Astrocyte (in vitro differentiated cells and primary cell): Measurements from ENCODE around the gene SMIM36. TPM values are rescaled to one million over a fixed set of nuclear protein-coding genes. Genes with fewer than 3 reads are reported as not detected.

Experiments used
- DNase-seq: peaks from one replicate; pipeline ENCODE4 v3.0.0-alpha.2; 2010; ENCODE audit warnings: low read depth
- FAIRE-seq: peaks from 2 replicates; lab custom pipeline; 2011; peaks lifted over from hg19 to GRCh38; lab: Jason Lieb, UNC
- H2AFZ ChIP-seq: 2 replicates; pipeline ENCODE4 v1.6.0; 2012; ENCODE audit warnings: low read depth, low read length, inconsistent platforms
- H3K27ac ChIP-seq: 2 replicates; pipeline ENCODE4 v1.5.1; 2011; ENCODE audit warnings: low read depth, low read length, inconsistent platforms
- H3K27me3 ChIP-seq: 2 replicates; pipeline ENCODE4 v1.6.0; 2011; ENCODE audit warnings: low read length, inconsistent platforms; ENCODE audit not compliant: insufficient read depth
- H3K36me3 ChIP-seq: 2 replicates; pipeline ENCODE4 v1.5.1; 2011; ENCODE audit warnings: low read length, inconsistent platforms; ENCODE audit not compliant: insufficient read depth
- H3K4me1 ChIP-seq: 2 replicates; pipeline ENCODE4 v1.5.1; 2011; ENCODE audit warnings: low read length, inconsistent platforms; ENCODE audit not compliant: insufficient read depth
- H3K4me2 ChIP-seq: 2 replicates; pipeline ENCODE4 v1.6.0; 2012; ENCODE audit warnings: low read length, inconsistent platforms
- H3K4me3 ChIP-seq: 2 replicates; pipeline ENCODE4 v1.5.1; 2011; ENCODE audit warnings: low read depth, mild to moderate bottlenecking, low read length, inconsistent platforms; ENCODE audit not compliant: insufficient read depth
- H3K79me2 ChIP-seq: 2 replicates; pipeline ENCODE4 v1.6.0; 2012; ENCODE audit warnings: mild to moderate bottlenecking, low read length, inconsistent platforms; ENCODE audit not compliant: insufficient read depth
- H3K9ac ChIP-seq: 2 replicates; pipeline ENCODE4 v1.6.0; 2012; ENCODE audit warnings: mild to moderate bottlenecking, low read length, inconsistent platforms
- H3K9me3 ChIP-seq: 2 replicates; pipeline ENCODE4 v1.5.1; 2012; ENCODE audit warnings: low read depth, mild to moderate bottlenecking, low read length, inconsistent platforms; ENCODE audit not compliant: insufficient read depth
- H4K20me1 ChIP-seq: 2 replicates; pipeline ENCODE4 v1.6.0; 2012; ENCODE audit warnings: low read length, inconsistent platforms; ENCODE audit not compliant: insufficient read depth
- H3K27ac Mint-ChIP-seq: one replicate; pipeline ENCODE4 v1.8.0; 2021; ENCODE audit warnings: mild to moderate bottlenecking, mixed read lengths; ENCODE audit not compliant: unreplicated experiment
- H3K27me3 Mint-ChIP-seq: one replicate; pipeline ENCODE4 v1.8.0; 2021; ENCODE audit warnings: low read depth, mixed read lengths; ENCODE audit not compliant: unreplicated experiment
- H3K36me3 Mint-ChIP-seq: one replicate; pipeline ENCODE4 v1.8.0; 2021; ENCODE audit warnings: low read depth, mixed read lengths; ENCODE audit not compliant: unreplicated experiment
- H3K4me1 Mint-ChIP-seq: one replicate; pipeline ENCODE4 v1.8.0; 2021; ENCODE audit warnings: low read depth, mixed read lengths; ENCODE audit not compliant: unreplicated experiment
- H3K4me3 Mint-ChIP-seq: one replicate; pipeline ENCODE4 v1.8.0; 2021; ENCODE audit warnings: mild to moderate bottlenecking, moderate library complexity, mixed read lengths; ENCODE audit not compliant: unreplicated experiment
- H3K9me3 Mint-ChIP-seq: one replicate; pipeline ENCODE4 v1.8.0; 2021; ENCODE audit warnings: mild to moderate bottlenecking, mixed read lengths; ENCODE audit not compliant: unreplicated experiment
- CTCF ChIP-seq: IDR thresholded peaks from 2 replicates; pipeline ENCODE4 v1.5.1; 2011; ENCODE audit warnings: low read depth, mild to moderate bottlenecking, inconsistent platforms, low read length, moderate library complexity; ENCODE audit not compliant: insufficient read depth
- EZH2 ChIP-seq: IDR thresholded peaks from 2 replicates; pipeline ENCODE4 v1.6.1; 2012; ENCODE audit warnings: mild to moderate bottlenecking, low read length, inconsistent platforms; ENCODE audit not compliant: insufficient read depth
- total RNA-seq: library from RNA; stranded (reverse); gene quantifications from 2 replicates; pipeline ENCODE4 v1.2.1, GENCODE V29; 2021

The SMIM36 gene
- total RNA-seq, 1 donor from 2014 or later, result not detected

- Mint-ChIP-seq H3K36me3 (no peaks in the 10 kb centered on the region), H3K9me3 (no peaks in the 10 kb centered on the region), H3K4me1 (peaks cover 4% of the 10 kb centered on the region), H3K27me3 (no peaks in the 10 kb centered on the region), H3K27ac (no peak overlapping the region), H3K4me3 (no peak overlapping the region)
- Histone ChIP-seq H3K79me2 (peaks cover 8% of the 10 kb centered on the region), H3K4me1 (peaks cover 5% of the 10 kb centered on the region), H3K9ac (no peak overlapping the region), H4K20me1 (no peaks in the 10 kb centered on the region), H3K36me3 (peaks cover 3% of the 10 kb centered on the region), H3K4me3 (no peak overlapping the region), H3K4me2 (no peak overlapping the region), H3K27me3 (no peaks in the 10 kb centered on the region), H3K9me3 (no peaks in the 10 kb centered on the region), H3K27ac (no peak overlapping the region), H2AFZ (no peak overlapping the region)
- FAIRE-seq, result no peak
- no peak for DNase-seq
- TF ChIP-seq EZH2 (no peak), CTCF (no peak)
Measured at GRCh38 chr17:55416000-55416399, 95.3 kb downstream of the SMIM36 start.

- Histone ChIP-seq H3K9ac (no peak overlapping the region), H3K9me3 (no peaks in the 10 kb centered on the region), H3K36me3 (peaks cover 4% of the 10 kb centered on the region), H3K27ac (no peak overlapping the region), H3K4me1 (no peaks in the 10 kb centered on the region), H3K4me2 (no peak overlapping the region), H3K4me3 (no peak overlapping the region), H3K79me2 (no peaks in the 10 kb centered on the region), H3K27me3 (no peaks in the 10 kb centered on the region), H4K20me1 (no peaks in the 10 kb centered on the region), H2AFZ (no peak overlapping the region)
- H3K36me3 Mint-ChIP-seq, result no peaks in the 10 kb centered on the region
- DNase-seq, result no peak
- no peaks in the 10 kb centered on the region for H3K27me3 Mint-ChIP-seq
- no peak overlapping the region for H3K4me3 Mint-ChIP-seq
- FAIRE-seq, result no peak
- no peaks in the 10 kb centered on the region for H3K9me3 Mint-ChIP-seq
- H3K27ac Mint-ChIP-seq, result no peak overlapping the region
- TF ChIP-seq EZH2, result no peak
- TF ChIP-seq CTCF, result no peak
- peaks cover 3% of the 10 kb centered on the region for H3K4me1 Mint-ChIP-seq
Measured at GRCh38 chr17:55414983-55415382, 96.3 kb downstream of the SMIM36 start.

- Histone ChIP-seq H3K9me3 (no peaks in the 10 kb centered on the region), H3K4me1 (no peaks in the 10 kb centered on the region), H2AFZ (no peak overlapping the region), H3K27me3 (no peaks in the 10 kb centered on the region), H3K36me3 (peaks cover 4% of the 10 kb centered on the region), H3K4me3 (no peak overlapping the region), H4K20me1 (no peaks in the 10 kb centered on the region), H3K27ac (no peak overlapping the region), H3K9ac (no peak overlapping the region), H3K4me2 (no peak overlapping the region), H3K79me2 (no peaks in the 10 kb centered on the region)
- no peaks in the 10 kb centered on the region for H3K36me3 Mint-ChIP-seq
- H3K9me3 Mint-ChIP-seq, result no peaks in the 10 kb centered on the region
- FAIRE-seq (no peak), DNase-seq (no peak)
- TF ChIP-seq CTCF, result no peak
- no peak for TF ChIP-seq EZH2
- H3K4me1 Mint-ChIP-seq, result peaks cover 3% of the 10 kb centered on the region
- no peak overlapping the region for H3K27ac Mint-ChIP-seq
- no peak overlapping the region for H3K4me3 Mint-ChIP-seq
- H3K27me3 Mint-ChIP-seq, result no peaks in the 10 kb centered on the region
Measured at GRCh38 chr17:55413825-55414489, 97.3 kb downstream of the SMIM36 start.
